ENCODE results near the gene SPNS3. TPM values are rescaled to one million over a fixed set of nuclear protein-coding genes. Genes with fewer than 3 reads are reported as not detected.

The SPNS3 gene
- polyA plus RNA-seq, 1 donor from 2014 or later = not detected

DNA sequence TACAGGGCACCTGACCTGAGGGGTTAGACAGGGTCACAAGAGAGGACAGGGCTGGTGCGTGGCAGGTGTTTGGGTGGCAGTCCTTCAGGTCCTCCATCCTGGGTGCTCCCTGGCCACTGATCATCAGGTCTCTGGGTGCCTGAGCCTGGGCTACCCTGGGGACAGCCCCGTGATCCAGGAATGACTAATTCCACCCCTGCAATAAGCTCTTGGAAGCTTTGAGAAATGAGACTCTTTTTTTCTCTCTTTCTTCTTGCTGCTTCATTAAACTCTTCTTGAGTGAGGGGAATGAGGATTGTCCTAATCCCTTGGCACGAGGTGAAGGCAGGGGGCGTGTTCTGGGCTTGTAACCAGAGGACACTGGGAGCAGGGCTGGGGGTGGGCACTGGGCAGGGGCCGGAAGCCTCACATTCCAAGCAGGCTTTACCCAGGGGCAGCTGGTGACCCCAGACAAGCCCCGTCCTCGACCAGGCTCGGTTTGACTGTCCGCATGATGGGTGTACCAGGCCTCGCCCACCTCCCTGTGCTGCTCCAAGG, 43.6 kb downstream of the SPNS3 start:
- Histone ChIP-seq H4K20me1 (ENCODE audit: insufficient read depth) (no peaks in the 10 kb centered on the region), H3K27ac (ENCODE audit: low read length) (no peak overlapping the region), H3K36me3 (ENCODE audit: insufficient read depth, low read length) (no peaks in the 10 kb centered on the region), H3F3A (ENCODE audit: insufficient read depth, low read length, poor library complexity, severe bottlenecking) (no peaks in the 10 kb centered on the region), H3K79me2 (replicated peaks; ENCODE audit: insufficient read depth, low read length) (no peaks in the 10 kb centered on the region), H3K9me3 (ENCODE audit: low read length) (no peaks in the 10 kb centered on the region), H3K9ac (ENCODE audit: low read length) (no peak overlapping the region), H3K4me3 (ENCODE audit: low read length) (no peak overlapping the region), H3K9me2 (ENCODE audit: insufficient read depth, low read length) (no peaks in the 10 kb centered on the region), H3K4me2 (ENCODE audit: low read length) (no peak overlapping the region), H3K27me3 (ENCODE audit: insufficient read depth, low read depth, low read length) (no peaks in the 10 kb centered on the region), H2AFZ (ENCODE audit: low read depth, low read length) (no peak overlapping the region)
- TF ChIP-seq SMC3 (conservative IDR thresholded peaks at IDR 0.05; ENCODE audit: poor library complexity) (no peak), EP300 (conservative IDR thresholded peaks at IDR 0.05; ENCODE audit: poor library complexity, severe bottlenecking) (no peak), POLR2AphosphoS5 (IDR thresholded peaks at IDR 0.05) (no peak), CTCF (IDR thresholded peaks at IDR 0.05; ENCODE audit: poor library complexity, severe bottlenecking) (no peak)

- Histone ChIP-seq H3K27me3 (ENCODE audit: insufficient read depth, low read depth, low read length) (no peaks in the 10 kb centered on the region), H3K27ac (ENCODE audit: low read length) (no peak overlapping the region), H3K9me2 (ENCODE audit: insufficient read depth, low read length) (no peaks in the 10 kb centered on the region), H3K4me2 (ENCODE audit: low read length) (no peak overlapping the region), H3K9ac (ENCODE audit: low read length) (no peak overlapping the region), H3K79me2 (replicated peaks; ENCODE audit: insufficient read depth, low read length) (no peaks in the 10 kb centered on the region), H3K4me3 (ENCODE audit: low read length) (no peak overlapping the region), H4K20me1 (ENCODE audit: insufficient read depth) (no peaks in the 10 kb centered on the region), H3K9me3 (ENCODE audit: low read length) (no peaks in the 10 kb centered on the region), H3K36me3 (ENCODE audit: insufficient read depth, low read length) (no peaks in the 10 kb centered on the region), H3F3A (ENCODE audit: insufficient read depth, low read length, poor library complexity, severe bottlenecking) (no peaks in the 10 kb centered on the region), H2AFZ (ENCODE audit: low read depth, low read length) (no peak overlapping the region)
- TF ChIP-seq POLR2AphosphoS5 (IDR thresholded peaks at IDR 0.05) = no peak
- no peak for TF ChIP-seq CTCF (IDR thresholded peaks at IDR 0.05; ENCODE audit: poor library complexity, severe bottlenecking)
- no peak for TF ChIP-seq TAF1 (IDR thresholded peaks at IDR 0.05; ENCODE audit: low read depth)
- no peak for TF ChIP-seq REST (IDR thresholded peaks at IDR 0.05; ENCODE audit: borderline replicate concordance)
- TF ChIP-seq EP300 (conservative IDR thresholded peaks at IDR 0.05; ENCODE audit: poor library complexity, severe bottlenecking) = no peak
Observed at GRCh38 chr17:4478318-4478830, 44.6 kb downstream of the SPNS3 start.
